H9 (cell line): ENCODE data around the gene RGS9. TPM values are rescaled to one million over a fixed set of nuclear protein-coding genes. Genes with fewer than 3 reads are reported as not detected.

Experiments
- DNase-seq: peaks from one replicate; pipeline ENCODE4 v3.0.0-alpha.2; 2017
- H2AFZ ChIP-seq: one replicate; pipeline ENCODE4 v1.6.1; 2013; ENCODE audit warnings: mild to moderate bottlenecking, low read length, control low read depth, moderate library complexity
- H2AK5ac ChIP-seq: 2 replicates; pipeline ENCODE4 v1.6.1; 2013; ENCODE audit warnings: low read length, control low read depth, mixed read lengths; ENCODE audit not compliant: insufficient read length
- H2BK120ac ChIP-seq: one replicate; pipeline ENCODE4 v1.6.1; 2013; ENCODE audit warnings: low read depth, mild to moderate bottlenecking, low read length, control low read depth, inconsistent platforms; ENCODE audit not compliant: poor library complexity, severe bottlenecking
- H2BK12ac ChIP-seq: 2 replicates; pipeline ENCODE4 v1.6.1; 2013; ENCODE audit warnings: low read length, control low read depth, mixed read lengths, low read depth; ENCODE audit not compliant: insufficient read length
- H2BK15ac ChIP-seq: 2 replicates; pipeline ENCODE4 v1.6.1; 2013; ENCODE audit warnings: low read depth, low read length, control low read depth
- H2BK20ac ChIP-seq: one replicate; pipeline ENCODE4 v1.6.1; 2013; ENCODE audit warnings: low read depth, mild to moderate bottlenecking, low read length, control low read depth, inconsistent platforms; ENCODE audit not compliant: poor library complexity, severe bottlenecking
- H2BK5ac ChIP-seq: 2 replicates; pipeline ENCODE4 v1.6.1; 2013; ENCODE audit warnings: low read length, control low read depth, mixed read lengths; ENCODE audit not compliant: insufficient read length
- H3K14ac ChIP-seq: 2 replicates; pipeline ENCODE4 v1.6.1; 2013; ENCODE audit warnings: low read length, control low read depth; ENCODE audit not compliant: insufficient read depth
- H3K18ac ChIP-seq: 2 replicates; pipeline ENCODE4 v1.6.1; 2013; ENCODE audit warnings: low read depth, mild to moderate bottlenecking, mixed read lengths, low read length, control low read depth; ENCODE audit not compliant: insufficient read length
- H3K23ac ChIP-seq: 2 replicates; pipeline ENCODE4 v1.6.1; 2013; ENCODE audit warnings: low read length, control low read depth, mixed read lengths, low read depth; ENCODE audit not compliant: insufficient read length
- H3K23me2 ChIP-seq: 2 replicates; pipeline ENCODE4 v1.6.1; 2013; ENCODE audit warnings: low read depth, mild to moderate bottlenecking, mixed read lengths, low read length, control low read depth; ENCODE audit not compliant: insufficient read length, poor library complexity, severe bottlenecking
- H3K27ac ChIP-seq: 2 replicates; pipeline ENCODE4 v1.5.1; 2013; ENCODE audit warnings: low read length, control low read depth, mixed read lengths, low read depth; ENCODE audit not compliant: insufficient read length
- H3K27me3 ChIP-seq: 2 replicates; pipeline ENCODE4 v1.6.1; 2013; ENCODE audit warnings: low read length, control low read depth, inconsistent platforms; ENCODE audit not compliant: insufficient read depth
- H3K4ac ChIP-seq: 2 replicates; pipeline ENCODE4 v1.6.1; 2013; ENCODE audit warnings: low read depth, mild to moderate bottlenecking, control low read depth, inconsistent platforms, low read length, moderate library complexity
- H3K4me1 ChIP-seq: 2 replicates; pipeline ENCODE4 v1.6.1; 2013; ENCODE audit warnings: low read length, control low read depth, inconsistent platforms; ENCODE audit not compliant: insufficient read depth
- H3K4me2 ChIP-seq: 2 replicates; pipeline ENCODE4 v1.6.1; 2013; ENCODE audit warnings: low read length, control low read depth, mixed read lengths; ENCODE audit not compliant: insufficient read length, insufficient read depth
- H3K56ac ChIP-seq: 2 replicates; pipeline ENCODE4 v1.6.1; 2013; ENCODE audit warnings: low read depth, mild to moderate bottlenecking, mixed read lengths, low read length, control low read depth; ENCODE audit not compliant: insufficient read length
- H3K79me1 ChIP-seq: 2 replicates; pipeline ENCODE4 v1.6.1; 2013; ENCODE audit warnings: low read depth, mild to moderate bottlenecking, moderate library complexity, low read length, control low read depth, inconsistent platforms; ENCODE audit not compliant: insufficient read depth, poor library complexity, severe bottlenecking
- H3K79me2 ChIP-seq: 2 replicates; pipeline ENCODE4 v1.6.1; 2013; ENCODE audit warnings: low read length, control low read depth, inconsistent platforms; ENCODE audit not compliant: insufficient read depth
- H3K9ac ChIP-seq: 2 replicates; pipeline ENCODE4 v1.6.1; 2013; ENCODE audit warnings: low read length, control low read depth, mixed read lengths; ENCODE audit not compliant: insufficient read length; ENCODE audit errors: extremely low read depth
- H3K9me3 ChIP-seq: one replicate; pipeline ENCODE4 v1.6.1; 2013; ENCODE audit warnings: low read depth, low read length, inconsistent platforms; ENCODE audit not compliant: control insufficient read depth
- H3T11ph ChIP-seq: one replicate; pipeline ENCODE4 v1.6.1; 2013; ENCODE audit warnings: mild to moderate bottlenecking, low read length, control low read depth, inconsistent platforms
- H4K20me1 ChIP-seq: one replicate; pipeline ENCODE4 v1.6.1; 2013; ENCODE audit not compliant: control insufficient read depth, insufficient read length, insufficient read depth
- H4K5ac ChIP-seq: 2 replicates; pipeline ENCODE4 v1.6.1; 2013; ENCODE audit warnings: low read depth, mild to moderate bottlenecking, mixed read lengths, low read length, control low read depth; ENCODE audit not compliant: insufficient read length
- H4K8ac ChIP-seq: replicated peaks from 2 replicates; pipeline ENCODE4 v1.6.1; 2013; ENCODE audit warnings: low read length, control low read depth, mixed read lengths, low read depth; ENCODE audit not compliant: insufficient read length
- H4K91ac ChIP-seq: 2 replicates; pipeline ENCODE4 v1.6.1; 2013; ENCODE audit warnings: low read depth, mild to moderate bottlenecking, moderate library complexity, mixed read lengths, low read length, control low read depth; ENCODE audit not compliant: insufficient read length
- H3K27ac Mint-ChIP-seq, 3 experiments: 2 replicates in 2 of 3; 3 replicates in 1 of 3; pipeline ENCODE4 v1.8.0; 2020 to 2021; ENCODE audit warnings: mixed read lengths in 3 of 3, mild to moderate bottlenecking in 1 of 3, moderate library complexity in 1 of 3
- H3K27me3 Mint-ChIP-seq: 2 replicates; pipeline ENCODE4 v1.8.0; 2021; ENCODE audit warnings: low read depth, mild to moderate bottlenecking, moderate library complexity, mixed read lengths
- H3K36me3 Mint-ChIP-seq, 3 experiments: 2 replicates in 2 of 3; 3 replicates in 1 of 3; pipeline ENCODE4 v1.8.0; 2020 to 2021; ENCODE audit warnings: low read depth in 3 of 3, mixed read lengths in 3 of 3; ENCODE audit not compliant: insufficient read depth in 1 of 3
- H3K4me1 Mint-ChIP-seq, 2 experiments: 2 replicates each; pipeline ENCODE4 v1.8.0; 2020; ENCODE audit warnings: mixed read lengths in 2 of 2
- H3K4me3 Mint-ChIP-seq, 2 experiments: 2 replicates in 1 of 2; 3 replicates in 1 of 2; pipeline ENCODE4 v1.8.0; 2020 to 2021; ENCODE audit warnings: mild to moderate bottlenecking in 2 of 2, mixed read lengths in 2 of 2, moderate library complexity in 1 of 2
- H3K9me3 Mint-ChIP-seq, 2 experiments: 2 replicates in 1 of 2; 3 replicates in 1 of 2; pipeline ENCODE4 v1.8.0; 2020; ENCODE audit warnings: mild to moderate bottlenecking in 2 of 2, mixed read lengths in 2 of 2, moderate library complexity in 1 of 2
- CTCF ChIP-seq: fragments of 200-600 bp; sonication (generic); conservative IDR thresholded peaks from 3 replicates; pipeline ENCODE4 v1.8.0; 2021; ENCODE audit warnings: antibody characterized with exemption, mild to moderate bottlenecking
- WGBS: extraction: QIAGEN DNeasy Blood & Tissue Kit; methylation state at CpG from one replicate; pipeline ENCODE4 v1.1.7; 2013; ENCODE audit warnings: missing lambda C conversion rate, low lambda C conversion rate, mixed read lengths; ENCODE audit not compliant: insufficient read length; ENCODE audit errors: extremely low coverage; 5-methylcytosine and 5-hydroxymethylcytosine counted together
- total RNA-seq: library from RNA; stranded (reverse); gene quantifications from 2 replicates; pipeline ENCODE4 v1.2.1, GENCODE V29; 2021

RGS9 gene
- total RNA-seq, 1 experiment from 2014 or later = 12.0 TPM

GRCh38 chr17:65259281-65259680 lies 122.1 kb downstream of the RGS9 start:
- WGBS = no CpG with 5 or more reads among the region's 5 CpGs
- Histone ChIP-seq H3K9me3 (no peaks in the 10 kb centered on the region), H2BK12ac (no peak overlapping the region), H2AFZ (no peak overlapping the region), H4K20me1 (no peaks in the 10 kb centered on the region), H3K56ac (no peak overlapping the region), H3K23me2 (no peaks in the 10 kb centered on the region), H2AK5ac (no peak overlapping the region), H3K79me1 (no peaks in the 10 kb centered on the region), H3T11ph (no peak overlapping the region), H3K79me2 (no peaks in the 10 kb centered on the region), H2BK20ac (no peak overlapping the region), H3K4me1 (no peaks in the 10 kb centered on the region), H2BK5ac (no peak overlapping the region), H3K4ac (no peak overlapping the region), H4K8ac (no peak overlapping the region), H3K14ac (no peak overlapping the region), H2BK15ac (no peak overlapping the region), H3K23ac (no peak overlapping the region), H3K27me3 (no peaks in the 10 kb centered on the region), H3K27ac (no peak overlapping the region), H2BK120ac (no peak overlapping the region), H3K4me2 (no peak overlapping the region), H3K9ac (no peak overlapping the region), H3K18ac (no peak overlapping the region), H4K91ac (no peak overlapping the region), H4K5ac (no peak overlapping the region)
- no peak overlapping the region for H3K4me3 Mint-ChIP-seq
- TF ChIP-seq CTCF = no peak
- H3K27ac Mint-ChIP-seq = no peak overlapping the region
- H3K36me3 Mint-ChIP-seq = no peaks in the 10 kb centered on the region
- no peaks in the 10 kb centered on the region for H3K4me1 Mint-ChIP-seq
- H3K27me3 Mint-ChIP-seq = no peaks in the 10 kb centered on the region; the same call in 1 of the 2 replicates
- H3K9me3 Mint-ChIP-seq = peaks cover 0 to 4% of the 10 kb centered on the region in 2 experiments; a peak in 2 of 5 replicates
- DNase-seq = no peak
